HG03432 (cell line): ENCODE results near the gene PRKG1.
"Not testable (repeated sequence)": the region's sequence is repeated elsewhere in the genome, so short reads cannot be mapped to it uniquely, and the experiment has no call there.

Experiments used
- ATAC-seq: cut with Tn5 transposase; IDR thresholded peaks from one replicate; pipeline ENCODE4 v1.9.1; 2021; ENCODE audit warnings: mild to moderate bottlenecking, moderate library complexity; ENCODE audit not compliant: unreplicated experiment

Gene PRKG1

GRCh38 chr10:52027055-52027705 is 952.9 kb downstream of the PRKG1 start:
- ATAC-seq = no peak

GRCh38 chr10:52028523-52028858 is 954.2 kb downstream of the PRKG1 start:
- no peak for ATAC-seq

GRCh38 chr10:52029628-52030027 is 955.3 kb downstream of the PRKG1 start:
- no peak for ATAC-seq

- ATAC-seq = no peak
Measured at GRCh38 chr10:52030051-52030790, 955.9 kb downstream of the PRKG1 start.

GRCh38 chr10:52030975-52031374 is 956.7 kb downstream of the PRKG1 start:
- ATAC-seq = no peak

GRCh38 chr10:52031771-52032170 is 957.5 kb downstream of the PRKG1 start:
- no peak for ATAC-seq

GRCh38 chr10:52032681-52033629 is 958.7 kb downstream of the PRKG1 start:
- ATAC-seq = no peak

GRCh38 chr10:52039002-52039793 is 964.9 kb downstream of the PRKG1 start:
- not testable (repeated sequence) for ATAC-seq

- ATAC-seq = no peak
Measured at GRCh38 chr10:52040486-52040885, 966.2 kb downstream of the PRKG1 start.

- no peak for ATAC-seq
Measured at GRCh38 chr10:52043811-52044210, 969.5 kb downstream of the PRKG1 start.

GRCh38 chr10:52048051-52048450 is 973.8 kb downstream of the PRKG1 start:
- ATAC-seq = no peak

- no peak for ATAC-seq
Measured at GRCh38 chr10:52050429-52051047, 976.3 kb downstream of the PRKG1 start.

GRCh38 chr10:52053497-52053896 is 979.2 kb downstream of the PRKG1 start:
- no peak for ATAC-seq

- no peak for ATAC-seq
Measured at GRCh38 chr10:52056291-52056690, 982.0 kb downstream of the PRKG1 start.

GRCh38 chr10:52059089-52059488 is 984.8 kb downstream of the PRKG1 start:
- no peak for ATAC-seq

- ATAC-seq = no peak
Measured at GRCh38 chr10:52063159-52063558, 988.9 kb downstream of the PRKG1 start.

GRCh38 chr10:52064084-52064845 is 990.0 kb downstream of the PRKG1 start:
- no peak for ATAC-seq

- no peak for ATAC-seq
Measured at GRCh38 chr10:52066383-52066782, 992.1 kb downstream of the PRKG1 start.

- ATAC-seq = no peak
Measured at GRCh38 chr10:52068485-52068884, 994.2 kb downstream of the PRKG1 start.

- ATAC-seq = no peak
Measured at GRCh38 chr10:52071814-52072213, 997.5 kb downstream of the PRKG1 start.
